NCI-H1930 (cell line): Measurements from ENCODE around the gene BCAS4.
"Not testable (repeated sequence)": the region's sequence is repeated elsewhere in the genome, so short reads cannot be mapped to it uniquely, and the experiment has no call there.

Experiments
- DNase-seq, 2 experiments: peaks; one replicate each; lab custom pipeline; 2025; lab: John Stamatoyannopoulos, UW

The BCAS4 gene

GRCh38 chr20:50799176-50799889 is 4.5 kb downstream of the BCAS4 start:
- DNase-seq = no peak

- DNase-seq = no peak
Measured at GRCh38 chr20:50799890-50800550, 5.2 kb downstream of the BCAS4 start.

- DNase-seq = not testable (repeated sequence)
Measured at GRCh38 chr20:50800986-50801746, 6.3 kb downstream of the BCAS4 start.

GRCh38 chr20:50801747-50802125 is 6.9 kb downstream of the BCAS4 start:
- DNase-seq = no peak

GRCh38 chr20:50802289-50802688 is 7.4 kb downstream of the BCAS4 start:
- no peak for DNase-seq

GRCh38 chr20:50804437-50805348 is 9.8 kb downstream of the BCAS4 start:
- no peak for DNase-seq

DNA sequence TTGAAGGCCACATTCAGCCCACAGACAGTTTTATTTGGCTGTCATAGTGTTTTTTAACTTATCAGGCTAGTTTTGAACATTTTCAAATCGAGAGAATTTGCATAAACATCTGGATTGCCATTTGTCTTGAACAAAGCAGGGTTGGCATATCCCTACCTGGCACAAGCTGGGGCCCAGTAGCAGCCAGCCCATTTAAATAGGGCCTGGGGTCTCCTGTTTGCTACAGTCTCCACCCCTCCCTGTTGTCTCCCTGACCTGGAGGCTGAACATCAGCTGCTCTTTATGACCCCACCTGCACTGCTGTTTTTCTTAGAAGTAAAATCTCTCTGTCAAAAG is 10.5 kb downstream of the BCAS4 start:
- no peak for DNase-seq

DNA sequence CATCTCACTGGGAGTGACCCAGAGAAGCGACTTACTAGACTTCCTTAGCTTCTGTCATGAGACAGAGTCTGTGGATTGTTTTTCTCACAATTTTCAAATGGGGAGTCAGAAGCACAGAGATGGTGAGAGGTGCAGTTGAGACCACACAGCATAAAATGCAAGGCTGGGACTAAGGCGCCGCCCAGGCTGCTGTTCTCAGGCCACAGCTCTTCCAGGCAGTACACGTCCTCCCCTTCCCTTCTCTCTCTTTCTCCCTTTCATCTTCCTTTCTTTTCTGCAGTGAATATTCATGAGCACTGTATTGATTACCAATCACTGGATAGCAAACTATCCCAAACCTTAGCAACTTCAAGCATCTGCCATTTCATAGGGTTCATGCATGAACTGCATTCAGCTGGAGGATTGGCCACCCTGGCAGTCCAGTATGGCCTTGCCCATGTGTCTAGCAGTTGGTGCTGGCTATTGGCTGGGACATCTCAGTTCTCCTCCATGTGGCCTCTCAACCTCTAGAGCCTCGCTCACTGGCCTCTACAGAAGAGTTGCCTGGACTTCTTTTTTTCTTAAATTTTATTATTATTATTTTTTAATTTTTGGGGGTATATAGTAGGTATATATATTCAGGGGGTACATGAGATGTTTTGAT is 11.4 kb downstream of the BCAS4 start:
- no peak for DNase-seq

GRCh38 chr20:50810063-50810462 is 15.2 kb downstream of the BCAS4 start:
- DNase-seq = no peak

GRCh38 chr20:50810842-50811241 is 16.0 kb downstream of the BCAS4 start:
- no peak for DNase-seq

DNA sequence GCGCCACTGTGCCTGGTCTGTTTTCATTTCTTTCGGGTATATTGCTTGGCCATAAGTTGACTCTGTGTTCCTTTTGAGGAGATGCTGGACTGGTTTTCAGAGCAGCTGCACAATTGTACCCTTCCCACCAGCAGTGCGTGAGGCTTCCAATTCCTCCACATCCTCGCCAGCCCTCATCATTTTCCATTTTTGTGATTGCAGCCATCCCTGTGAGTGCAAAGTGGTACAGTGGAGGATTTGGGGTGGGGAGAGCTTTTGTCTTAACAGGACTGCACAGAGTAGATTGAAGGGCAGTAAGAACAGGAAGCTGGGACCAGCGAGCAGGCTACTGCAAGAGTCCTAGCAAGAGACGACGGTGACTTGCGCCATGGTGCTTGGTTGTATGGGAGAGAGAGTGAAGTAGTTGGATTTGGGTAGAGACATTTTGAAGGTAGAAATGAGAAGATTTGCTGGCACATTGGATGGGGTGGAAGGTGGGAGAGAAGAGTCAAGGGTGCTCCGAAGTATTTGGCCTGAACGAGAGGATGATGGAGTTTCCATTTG is 18.3 kb downstream of the BCAS4 start:
- DNase-seq = no peak

DNA sequence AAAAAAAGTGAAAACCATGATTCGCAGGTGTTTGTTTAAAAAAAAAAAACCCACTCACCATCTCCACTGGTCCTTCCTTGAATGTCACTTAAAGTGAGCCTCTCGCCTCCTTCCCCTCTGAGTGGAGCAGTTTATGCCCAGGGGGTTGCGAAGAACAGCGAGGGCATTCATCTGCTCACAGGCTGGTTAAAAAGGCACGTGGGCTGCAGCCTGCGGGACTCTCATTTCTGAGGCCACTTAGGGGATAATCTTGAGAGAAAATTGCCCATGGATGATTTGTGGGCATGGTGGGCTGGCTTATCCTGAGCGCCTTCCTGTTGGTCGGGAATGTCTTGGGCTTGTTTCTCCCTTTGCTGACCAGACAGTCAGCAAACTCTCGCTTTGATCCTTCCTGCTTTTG is 18.9 kb downstream of the BCAS4 start:
- no peak for DNase-seq

DNA sequence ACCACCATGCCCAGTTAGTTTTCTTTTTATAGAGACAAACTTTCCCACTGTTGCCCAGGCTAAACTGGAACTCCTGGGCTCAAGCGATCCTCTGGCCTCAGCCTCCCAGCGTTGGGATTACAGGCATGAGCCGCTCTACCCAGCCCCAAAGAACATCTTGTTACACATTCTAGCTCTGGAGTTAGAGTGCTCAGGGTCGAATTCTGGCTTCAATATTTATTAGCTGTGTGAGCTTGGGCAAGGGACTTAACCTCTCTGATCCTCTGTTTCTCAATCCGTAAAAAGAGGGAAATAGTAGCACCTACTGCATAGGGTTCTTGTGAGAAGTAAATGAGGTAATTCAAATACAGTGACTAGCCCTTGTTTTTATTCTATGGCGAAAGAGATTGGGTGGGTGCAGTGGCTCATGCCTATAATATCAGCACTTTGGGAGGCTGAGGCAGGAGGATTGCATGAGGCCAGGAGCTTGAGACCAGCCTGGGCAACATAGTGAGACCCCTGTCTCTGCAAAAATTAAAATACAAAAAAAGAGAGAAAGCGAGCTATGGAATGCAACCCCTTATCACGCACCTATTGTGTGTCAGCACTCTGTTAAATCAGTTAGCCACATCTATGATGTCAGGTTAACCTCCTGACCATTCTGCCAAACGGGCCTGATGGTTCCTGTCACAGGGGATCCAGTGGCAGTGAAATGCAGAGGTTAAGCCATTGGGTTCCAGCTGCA is 19.7 kb downstream of the BCAS4 start:
- no peak for DNase-seq

- no peak for DNase-seq
Measured at GRCh38 chr20:50815162-50815989, 20.5 kb downstream of the BCAS4 start.

DNA sequence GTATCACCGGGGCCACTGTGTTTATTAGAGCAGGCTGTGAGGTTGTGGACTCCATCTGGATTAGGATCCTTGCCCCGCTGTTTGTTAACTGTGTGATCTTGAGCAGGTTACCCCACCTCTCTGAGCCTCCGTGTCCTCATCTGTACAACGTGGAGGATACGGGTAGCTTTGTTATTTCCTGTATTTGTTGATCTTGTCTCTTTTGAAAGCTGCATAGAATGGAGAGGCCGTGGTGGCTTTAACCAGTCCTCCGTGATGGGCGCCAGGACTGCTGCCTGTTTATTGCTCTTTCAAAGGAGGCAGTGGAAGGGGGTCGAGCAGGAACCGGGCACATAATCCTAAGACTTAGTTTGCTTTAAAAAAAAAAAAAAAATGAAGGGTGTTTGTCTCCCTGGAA is 22.9 kb downstream of the BCAS4 start:
- DNase-seq = no peak

- no peak for DNase-seq
Measured at GRCh38 chr20:50819349-50819748, 24.5 kb downstream of the BCAS4 start.

- no peak for DNase-seq
Measured at GRCh38 chr20:50820515-50821256, 25.8 kb downstream of the BCAS4 start.

- DNase-seq = no peak
Measured at GRCh38 chr20:50821257-50821921, 26.5 kb downstream of the BCAS4 start.

GRCh38 chr20:50821994-50822393 is 27.1 kb downstream of the BCAS4 start:
- DNase-seq = no peak
